Stimulated activated effector memory CD8-positive, alpha-beta T cell treated with anti-CD3 and anti-CD28 coated beads, Interleukin-12 subunit alpha, Interleukin-12 subunit beta, amount 100 ng/mL, for 72 hours (primary cell): Measurements from ENCODE around the gene BEGAIN.

ENCODE experiments used
- ATAC-seq: fragments of 150-1000 bp; cut with Tn5 transposase; 2 replicates; pipeline ENCODE4 v1.10.0; 2021
- DNase-seq, 2 donors: peaks; one replicate each; pipeline ENCODE4 v3.0.0; 2021 to 2022; ENCODE audit warnings: low spot score in 2 of 2
- H3K27ac Mint-ChIP-seq: one replicate; pipeline ENCODE4 v1.8.0; 2022; ENCODE audit warnings: mild to moderate bottlenecking, mixed read lengths
- H3K36me3 Mint-ChIP-seq: one replicate; pipeline ENCODE4 v1.8.0; 2022; ENCODE audit warnings: mild to moderate bottlenecking, mixed read lengths
- H3K4me1 Mint-ChIP-seq: one replicate; pipeline ENCODE4 v1.8.0; 2022; ENCODE audit warnings: mixed read lengths
- H3K4me3 Mint-ChIP-seq: one replicate; pipeline ENCODE4 v1.8.0; 2022; ENCODE audit warnings: mild to moderate bottlenecking, mixed read lengths
- H3K9me3 Mint-ChIP-seq: one replicate; pipeline ENCODE4 v1.8.0; 2022; ENCODE audit warnings: mixed read lengths

The BEGAIN gene

DNA sequence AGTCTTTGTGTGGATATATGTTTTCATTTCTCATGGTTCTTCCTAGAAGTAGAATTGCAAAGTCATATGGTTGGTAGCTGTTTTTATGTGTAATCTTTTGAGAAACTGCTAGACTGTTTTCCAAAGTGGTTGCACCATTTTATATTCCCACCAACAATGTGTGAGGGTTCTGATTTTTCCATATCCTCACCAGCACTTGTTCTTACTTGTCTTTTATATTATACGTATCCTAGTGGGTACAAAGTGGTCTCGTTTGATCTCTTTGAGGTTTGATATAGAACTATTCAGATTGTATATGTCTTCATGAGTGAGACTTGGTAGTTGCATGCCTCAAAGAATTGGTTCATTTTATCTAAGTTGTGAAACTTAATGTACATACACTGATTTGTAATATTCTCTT lies 91.3 kb downstream of the BEGAIN start:
- no peaks in the 10 kb centered on the region for H3K9me3 Mint-ChIP-seq
- no peak for DNase-seq
- ATAC-seq = no peak
- no peaks in the 10 kb centered on the region for H3K4me1 Mint-ChIP-seq
- H3K27ac Mint-ChIP-seq = no peak overlapping the region
- H3K36me3 Mint-ChIP-seq = peaks cover 4% of the 10 kb centered on the region
- no peak overlapping the region for H3K4me3 Mint-ChIP-seq

DNA sequence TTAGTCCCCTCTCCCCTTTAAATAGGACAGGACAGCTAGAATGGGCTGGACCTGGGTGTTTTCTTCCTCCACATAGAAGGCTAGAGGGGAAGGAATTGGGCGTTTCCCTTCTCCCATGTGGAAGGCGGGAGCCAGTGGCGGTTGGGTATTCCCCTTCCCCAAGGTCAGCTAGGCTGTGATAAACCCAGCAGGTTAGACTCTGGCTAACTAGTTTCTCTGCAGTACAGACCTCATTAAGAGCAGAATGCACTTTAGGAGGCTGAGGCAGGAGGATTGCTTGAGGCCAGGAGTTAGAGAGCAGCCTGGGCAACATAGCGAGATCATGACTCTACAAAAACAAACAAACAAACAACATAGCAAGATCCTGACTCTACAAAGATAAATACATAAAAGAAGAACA lies 92.6 kb downstream of the BEGAIN start:
- Mint-ChIP-seq H3K4me3 (no peak overlapping the region), H3K4me1 (no peaks in the 10 kb centered on the region), H3K27ac (no peak overlapping the region), H3K9me3 (no peaks in the 10 kb centered on the region), H3K36me3 (peaks cover 4% of the 10 kb centered on the region)
- no peak for ATAC-seq
- no peak for DNase-seq

DNA sequence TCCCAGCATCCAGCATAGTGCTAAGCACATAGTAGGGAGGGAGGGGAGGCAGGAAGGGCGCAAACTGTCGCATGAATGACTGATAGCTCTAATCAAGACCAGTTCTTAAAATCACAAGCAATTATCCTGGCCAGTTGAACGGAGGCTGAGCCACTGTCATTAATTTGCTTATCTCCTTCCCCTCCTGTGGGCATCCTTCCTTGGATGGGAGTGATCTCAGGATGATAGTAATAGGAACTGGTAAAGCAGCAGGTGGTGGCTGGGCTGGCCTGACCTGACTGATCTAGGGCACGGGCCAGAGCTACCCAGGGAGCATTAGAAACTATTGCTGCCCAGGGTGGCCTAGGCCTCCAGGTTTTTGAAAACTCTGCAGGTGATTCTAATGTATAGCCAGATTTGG lies 97.0 kb downstream of the BEGAIN start:
- Mint-ChIP-seq H3K36me3 (peaks cover 10% of the 10 kb centered on the region), H3K4me1 (peaks cover 35% of the 10 kb centered on the region), H3K27ac (no peak overlapping the region), H3K4me3 (no peak overlapping the region), H3K9me3 (no peaks in the 10 kb centered on the region)
- ATAC-seq (no peak), DNase-seq (no peak)

DNA sequence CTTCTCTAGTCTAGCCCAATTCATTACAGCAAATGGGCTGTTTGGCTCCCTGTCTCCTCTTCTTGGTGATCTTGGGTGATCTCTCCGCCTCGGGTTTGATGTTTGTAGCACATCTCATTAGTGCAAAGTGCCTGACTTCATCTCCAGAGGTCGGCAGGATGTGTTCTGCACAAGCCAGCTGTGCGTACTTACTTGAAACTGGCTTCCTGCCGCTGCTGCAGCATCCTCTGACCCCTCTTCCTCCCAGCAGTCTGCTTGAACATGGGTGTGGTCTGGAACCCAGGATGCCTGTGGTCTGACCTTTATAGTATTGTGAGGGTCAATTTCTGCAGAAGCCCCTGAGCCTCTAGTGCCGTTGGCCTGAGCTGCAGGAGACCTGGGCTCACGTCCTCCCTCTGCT lies 99.2 kb downstream of the BEGAIN start:
- Mint-ChIP-seq H3K4me1 (peaks cover 44% of the 10 kb centered on the region), H3K9me3 (no peaks in the 10 kb centered on the region), H3K4me3 (no peak overlapping the region), H3K27ac (no peak overlapping the region), H3K36me3 (peaks cover 14% of the 10 kb centered on the region)
- ATAC-seq (no peak), DNase-seq (peak in 1 of 2 donors; percentile 47)

DNA sequence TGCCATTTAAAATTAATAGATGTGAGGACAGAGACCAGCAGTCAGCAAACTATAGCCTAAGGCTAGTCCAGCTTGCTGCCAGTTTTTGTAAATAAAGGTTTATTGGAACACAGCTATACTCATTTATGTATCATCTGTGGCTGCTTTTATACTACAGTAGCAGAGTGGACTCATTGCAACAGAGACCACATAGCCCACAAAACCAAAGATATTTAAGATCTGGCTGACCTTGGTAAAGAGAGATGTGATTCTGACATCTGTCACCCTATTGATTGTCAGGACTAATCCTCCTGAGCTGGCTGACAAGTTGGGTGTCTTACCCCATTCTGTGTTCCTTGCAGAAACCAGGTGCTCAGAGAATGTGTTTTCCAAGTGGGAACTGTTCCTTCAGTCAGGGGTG lies 99.9 kb downstream of the BEGAIN start:
- H3K27ac Mint-ChIP-seq = no peak overlapping the region
- peaks cover 14% of the 10 kb centered on the region for H3K36me3 Mint-ChIP-seq
- H3K4me3 Mint-ChIP-seq = no peak overlapping the region
- H3K9me3 Mint-ChIP-seq = no peaks in the 10 kb centered on the region
- peak; percentile 59 for ATAC-seq
- DNase-seq = peak in 1 of 2 donors; percentile 42
- peaks cover 44% of the 10 kb centered on the region for H3K4me1 Mint-ChIP-seq
